HepG2 (cell line): ENCODE data around the gene AHCY. TPM values are rescaled to one million over a fixed set of nuclear protein-coding genes. Genes with fewer than 3 reads are reported as not detected.

ENCODE experiments used
- AGO1 ChIP-seq: fragments of 200-400 bp; formaldehyde crosslinking; IDR thresholded peaks from 2 replicates; pipeline ENCODE4 v1.6.1; 2017; ENCODE audit warnings: mild to moderate bottlenecking, low read depth, low read length, moderate library complexity; ENCODE audit not compliant: poor library complexity, severe bottlenecking
- CCAR2 ChIP-seq: fragments of 200-400 bp; formaldehyde crosslinking; optimal IDR thresholded peaks from 2 replicates; pipeline ENCODE3; 2018; ENCODE audit warnings: low read depth, mild to moderate bottlenecking, low read length, moderate library complexity
- CENPT ChIP-seq: sonication (generic); formaldehyde crosslinking; IDR thresholded peaks from 2 replicates; pipeline ENCODE4 v1.8.0; 2022; ENCODE audit warnings: low read depth, mild to moderate bottlenecking, moderate library complexity, missing genetic modification reagents
- EED ChIP-seq: sonication (generic); formaldehyde crosslinking; IDR thresholded peaks from 2 replicates; pipeline ENCODE4 v1.5.0; 2020; ENCODE audit warnings: mild to moderate bottlenecking, missing genetic modification reagents
- GFI1 ChIP-seq: sonication (generic); formaldehyde crosslinking; IDR thresholded peaks from 2 replicates; pipeline ENCODE4 v1.5.0; 2020; ENCODE audit warnings: missing genetic modification reagents, mild to moderate bottlenecking, borderline replicate concordance
- ISX ChIP-seq: sonication (generic); formaldehyde crosslinking; conservative IDR thresholded peaks from 2 replicates; pipeline ENCODE4 v1.5.0; 2020; ENCODE audit warnings: missing genetic modification reagents
- JUND ChIP-seq: sonication (generic); formaldehyde crosslinking; IDR thresholded peaks from 2 replicates; pipeline ENCODE4 v1.8.0; 2022; ENCODE audit warnings: mild to moderate bottlenecking, missing genetic modification reagents
- KDM5A ChIP-seq: fragments of 200-600 bp; sonication (generic); IDR thresholded peaks from 2 replicates; pipeline ENCODE4 v1.7.0; 2018; ENCODE audit warnings: antibody characterized with exemption, mild to moderate bottlenecking, low read length, borderline replicate concordance
- MAFF ChIP-seq: IDR thresholded peaks from 2 replicates; pipeline ENCODE4 v1.6.1; 2011; ENCODE audit warnings: low read depth, low read length, improper control_type of control experiment
- PAF1 ChIP-seq: IDR thresholded peaks from 2 replicates; pipeline ENCODE4 v1.6.1; 2016; ENCODE audit warnings: missing genetic modification reagents, missing compliant biosample characterization
- PRPF4 ChIP-seq: fragments of 200-400 bp; formaldehyde crosslinking; IDR thresholded peaks from 2 replicates; pipeline ENCODE4 v1.6.1; 2016; ENCODE audit warnings: low read length, low read depth; ENCODE audit not compliant: poor library complexity, severe bottlenecking
- SATB2 ChIP-seq: sonication (generic); formaldehyde crosslinking; IDR thresholded peaks from 2 replicates; pipeline ENCODE4 v1.5.0; 2020; ENCODE audit warnings: missing genetic modification reagents
- TFAP4 ChIP-seq: sonication (generic); IDR thresholded peaks from 2 replicates; pipeline ENCODE4 v1.6.1; 2016; ENCODE audit warnings: low read depth, borderline replicate concordance
- TGIF2 ChIP-seq: IDR thresholded peaks from 2 replicates; pipeline ENCODE4 v1.6.1; 2016; ENCODE audit warnings: control low read depth, missing compliant biosample characterization
- THAP7 ChIP-seq: sonication (generic); formaldehyde crosslinking; IDR thresholded peaks from 2 replicates; pipeline ENCODE4 v1.8.1; 2023; ENCODE audit warnings: mild to moderate bottlenecking, missing genetic modification reagents
- ZBED4 ChIP-seq: sonication (generic); formaldehyde crosslinking; IDR thresholded peaks from 2 replicates; pipeline ENCODE4 v1.4.0; 2020; ENCODE audit warnings: missing genetic modification reagents, borderline replicate concordance
- ZBTB44 ChIP-seq: sonication (generic); formaldehyde crosslinking; IDR thresholded peaks from 2 replicates; pipeline ENCODE4 v1.4.0; 2020; ENCODE audit warnings: missing genetic modification reagents
- ZNF234 ChIP-seq: sonication (generic); formaldehyde crosslinking; conservative IDR thresholded peaks from 2 replicates; pipeline ENCODE4 v1.5.1; 2020; ENCODE audit warnings: mild to moderate bottlenecking, missing genetic modification reagents
- ZNF331 ChIP-seq: sonication (generic); formaldehyde crosslinking; IDR thresholded peaks from 2 replicates; pipeline ENCODE4 v1.4.0; 2020; ENCODE audit warnings: missing genetic modification reagents
- polyA plus RNA-seq, 8 experiments: library from polyadenylated mRNA; depleted of rRNA in 3 of 8; stranded (reverse) in 7 of 8; unstranded in 1 of 8; fragments of >200 nt; fragmentation: Illumina TruSeq in 4 of 8; extraction: Trizol in 4 of 8; gene quantifications; 2 replicates each; pipeline versions ENCODE4 v1.2.1 to v1.2.3, GENCODE V29; 2011 to 2016; ENCODE audit warnings: low read depth in 4 of 8, missing spikeins in 1 of 8, mixed read lengths in 1 of 8; ENCODE audit not compliant: insufficient read depth in 1 of 8
- total RNA-seq, 5 experiments: library from RNA; depleted of rRNA; stranded (reverse); fragments of >200 nt; fragmentation: Illumina TruSeq; extraction: Trizol; gene quantifications; 2 replicates each; pipeline ENCODE4 v1.2.3, GENCODE V29; 2016; ENCODE audit warnings: low read depth in 1 of 5
- TF ChIP-seq, protein P1 (sequence below): IDR thresholded peaks from 2 replicates; pipeline ENCODE4 v1.6.1; 2016; ENCODE audit warnings: low read depth, control low read depth

AHCY gene
- total and polyA plus RNA-seq, 2 of the 13 experiments (the other 11 are each of a cell fraction or from before 2014, with no cell fraction given), result 407 to 419 TPM

DNA sequence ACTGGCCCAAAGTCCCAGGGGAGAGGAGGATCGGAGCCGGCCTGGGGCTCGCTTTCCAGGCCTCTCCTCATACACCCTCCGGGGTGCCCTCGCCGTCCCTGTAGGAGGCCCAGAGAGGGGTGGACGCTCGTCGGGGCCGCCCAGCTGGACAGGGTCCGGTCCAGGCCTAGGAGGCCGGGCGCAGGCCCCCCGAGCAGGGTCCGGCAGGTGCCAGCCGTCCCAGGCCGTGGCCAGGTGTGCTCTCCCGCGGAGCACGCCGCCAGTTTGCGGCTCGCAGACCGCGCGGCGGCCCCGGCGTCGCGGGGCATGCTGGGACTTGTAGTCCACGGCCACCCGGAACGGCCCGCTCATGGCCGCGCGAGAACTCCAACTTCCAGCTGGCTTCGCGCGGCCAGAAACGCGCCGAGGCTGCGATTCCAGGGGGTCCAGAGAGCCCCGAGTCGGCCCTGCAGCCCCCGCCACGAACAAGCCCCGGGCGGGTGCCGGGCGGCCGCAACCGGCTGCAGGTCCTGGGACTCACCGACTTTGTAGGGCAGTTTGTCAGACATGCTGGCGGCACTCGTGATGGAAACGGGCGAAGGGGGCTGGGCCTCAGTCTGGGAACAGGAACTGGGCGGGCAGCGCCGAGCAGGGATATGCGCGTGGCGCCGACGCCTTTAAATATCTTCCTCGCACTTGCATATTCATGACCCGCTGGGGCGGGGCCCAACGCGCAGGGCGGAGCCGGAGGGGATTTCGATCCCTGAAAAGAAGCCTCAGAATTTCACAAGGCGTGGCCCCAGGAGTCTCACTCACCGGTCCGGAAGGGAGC lies at the start of gene AHCY (continued):
- TF ChIP-seq PAF1 (CRISPR knock-in tag), result no peak
- peak; percentile 92; the same call in 1 of the 2 replicates for TF ChIP-seq ZNF234 (CRISPR knock-in tag)
- peak; percentile 86 for TF ChIP-seq TFAP4
- TF ChIP-seq, protein P1, sequence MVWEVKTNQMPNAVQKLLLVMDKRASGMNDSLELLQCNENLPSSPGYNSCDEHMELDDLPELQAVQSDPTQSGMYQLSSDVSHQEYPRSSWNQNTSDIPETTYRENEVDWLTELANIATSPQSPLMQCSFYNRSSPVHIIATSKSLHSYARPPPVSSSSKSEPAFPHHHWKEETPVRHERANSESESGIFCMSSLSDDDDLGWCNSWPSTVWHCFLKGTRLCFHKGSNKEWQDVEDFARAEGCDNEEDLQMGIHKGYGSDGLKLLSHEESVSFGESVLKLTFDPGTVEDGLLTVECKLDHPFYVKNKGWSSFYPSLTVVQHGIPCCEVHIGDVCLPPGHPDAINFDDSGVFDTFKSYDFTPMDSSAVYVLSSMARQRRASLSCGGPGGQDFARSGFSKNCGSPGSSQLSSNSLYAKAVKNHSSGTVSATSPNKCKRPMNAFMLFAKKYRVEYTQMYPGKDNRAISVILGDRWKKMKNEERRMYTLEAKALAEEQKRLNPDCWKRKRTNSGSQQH, result peak; percentile 88; the same call in 1 of the 2 replicates
- peak; percentile 6; the same call in 1 of the 2 replicates for TF ChIP-seq MAFF
- TF ChIP-seq PRPF4, result no peak
- TF ChIP-seq ZNF331 (CRISPR knock-in tag), result peak; percentile 57; the same call in 1 of the 2 replicates
- TF ChIP-seq ZBTB44 (CRISPR knock-in tag), result no peak
- peak; percentile 49 for TF ChIP-seq GFI1 (CRISPR knock-in tag)
- no peak for TF ChIP-seq CCAR2
- peak; percentile 90; the same call in 1 of the 2 replicates for TF ChIP-seq EED
- peak; percentile 98 for TF ChIP-seq THAP7 (CRISPR knock-in tag)
- TF ChIP-seq TGIF2, result peak; percentile 50
- TF ChIP-seq SATB2 (CRISPR knock-in tag), result peak; percentile 77; the same call in 1 of the 2 replicates
- TF ChIP-seq AGO1, result peak; percentile 84
- TF ChIP-seq JUND (CRISPR knock-in tag), result 0 out of 2 replicates have a peak, but pooled peaks have one; percentile 50
- TF ChIP-seq ISX, result peak; percentile 21; the same call in 1 of the 2 replicates
- no peak for TF ChIP-seq CENPT (CRISPR knock-in tag)
- peak; percentile 25 for TF ChIP-seq ZBED4
- TF ChIP-seq KDM5A, result peak; percentile 91
